ENCODE data around the gene MTERF2. TPM values are rescaled to one million over a fixed set of nuclear protein-coding genes. Genes with fewer than 3 reads are reported as not detected.

The MTERF2 gene
- total RNA-seq, 8 experiments from 2014 or later = 12.2 to 25.3 (median 17.0) TPM

- Histone ChIP-seq H3K4me3 (no peak overlapping the region), H3K4me1 (replicated peaks in 1 of 2) (peaks cover 0 to 5% of the 10 kb centered on the region in 2 donors), H3K27ac (no peak overlapping the region)
- in situ Hi-C loops (cut with MboI; ENCODE audit: low pct_unique_long_range_greater_than_20kb in 2 of 9, low sequenced_read_pairs in 9 of 9, unreplicated experiment in 9 of 9) = no loop called here
- ATAC-seq (replicated peaks in 6 of 8) = no peak
- 38 to 100% (median 71%) methylated on average over 1 of the region's 1 CpG; no CpG with 5 or more reads in 5 of the 10 experiments for WGBS, 10 experiments
Observed at GRCh38 chr12:106982229-106982628, 4.7 kb downstream of the MTERF2 start.

- WGBS, 10 experiments = 67 to 100% (median 94%) methylated on average over 1 to 3 of the region's 3 CpGs; no CpG with 5 or more reads in 5 of the 10 experiments
- no peak overlapping the region for H3K4me3 ChIP-seq
- H3K4me1 ChIP-seq (replicated peaks in 1 of 2) = peaks cover 0 to 5% of the 10 kb centered on the region in 2 donors
- H3K27ac ChIP-seq = no peak overlapping the region
- in situ Hi-C loops (cut with MboI; ENCODE audit: low pct_unique_long_range_greater_than_20kb in 2 of 9, low sequenced_read_pairs in 9 of 9, unreplicated experiment in 9 of 9) = no loop called here
- ATAC-seq (replicated peaks in 6 of 8) = no peak
Observed at GRCh38 chr12:106981788-106982187, 5.2 kb downstream of the MTERF2 start.

- in situ Hi-C loops (cut with MboI; ENCODE audit: low pct_unique_long_range_greater_than_20kb in 2 of 9, low sequenced_read_pairs in 9 of 9, unreplicated experiment in 9 of 9) = no loop called here
- Histone ChIP-seq H3K4me3 (no peak overlapping the region), H3K4me1 (replicated peaks in 1 of 2) (peaks cover 0 to 3% of the 10 kb centered on the region in 2 donors), H3K27ac (no peak overlapping the region)
- 86 to 100% (median 93%) methylated on average over 1 to 4 of the region's 7 CpGs; no CpG with 5 or more reads in 3 of the 10 experiments for WGBS, 10 experiments
- ATAC-seq (replicated peaks in 6 of 8) = peak in 1 of 8 experiments; percentile 20
Observed at GRCh38 chr12:106980944-106981343, 6.0 kb downstream of the MTERF2 start.

GRCh38 chr12:106978035-106978800 is 8.7 kb downstream of the MTERF2 start:
- no peak overlapping the region for H3K4me3 ChIP-seq
- no peaks in the 10 kb centered on the region for H3K4me1 ChIP-seq (replicated peaks in 1 of 2)
- ATAC-seq (replicated peaks in 6 of 8) = peak in 2 of 8 experiments; percentile 7 to 16
- H3K27ac ChIP-seq = no peak overlapping the region
- 23 to 100% (median 91%) methylated on average over 1 to 9 of the region's 9 CpGs for WGBS, 10 experiments
- in situ Hi-C loops (cut with MboI; ENCODE audit: low pct_unique_long_range_greater_than_20kb in 2 of 9, low sequenced_read_pairs in 9 of 9, unreplicated experiment in 9 of 9) = no loop called here

- Histone ChIP-seq H3K4me1 (replicated peaks in 1 of 2) (no peaks in the 10 kb centered on the region), H3K4me3 (no peak overlapping the region), H3K27ac (no peak overlapping the region)
- 60 to 100% (median 94%) methylated on average over 1 of the region's 1 CpG; no CpG with 5 or more reads in 2 of the 10 experiments for WGBS, 10 experiments
- ATAC-seq (replicated peaks in 6 of 8) = no peak
- in situ Hi-C loops (cut with MboI; ENCODE audit: low pct_unique_long_range_greater_than_20kb in 2 of 9, low sequenced_read_pairs in 9 of 9, unreplicated experiment in 9 of 9) = no loop called here
Observed at GRCh38 chr12:106976668-106977067, 10.3 kb downstream of the MTERF2 start.

- in situ Hi-C loops (cut with MboI; ENCODE audit: low pct_unique_long_range_greater_than_20kb in 2 of 9, low sequenced_read_pairs in 9 of 9, unreplicated experiment in 9 of 9) = no loop called here
- Histone ChIP-seq H3K27ac (no peak overlapping the region), H3K4me3 (no peak overlapping the region), H3K4me1 (replicated peaks in 1 of 2) (no peaks in the 10 kb centered on the region)
- ATAC-seq (replicated peaks in 6 of 8) = peak in 3 of 8 experiments; percentile 34 to 73 (median 52)
- WGBS, 10 experiments = 68 to 100% (median 100%) methylated on average over 1 to 3 of the region's 3 CpGs; no CpG with 5 or more reads in 3 of the 10 experiments
Observed at GRCh38 chr12:106975993-106976658, 10.8 kb downstream of the MTERF2 start.

GRCh38 chr12:106975098-106975497 is 11.8 kb downstream of the MTERF2 start:
- WGBS, 10 experiments = 88 to 100% (median 98%) methylated on average over 1 to 7 of the region's 8 CpGs; no CpG with 5 or more reads in 3 of the 10 experiments
- H3K4me1 ChIP-seq (replicated peaks in 1 of 2) = no peaks in the 10 kb centered on the region
- no peak overlapping the region for H3K4me3 ChIP-seq
- ATAC-seq (replicated peaks in 6 of 8) = peak in 2 of 8 experiments; percentile 49 to 50
- in situ Hi-C loops (cut with MboI; ENCODE audit: low pct_unique_long_range_greater_than_20kb in 2 of 9, low sequenced_read_pairs in 9 of 9, unreplicated experiment in 9 of 9) = no loop called here
- H3K27ac ChIP-seq = no peak overlapping the region

GRCh38 chr12:106974511-106974910 is 12.4 kb downstream of the MTERF2 start:
- whole genome bisulfite sequencing, 10 experiments = 64 to 100% (median 86%) methylated on average over 2 to 3 of the region's 3 CpGs; no CpG with 5 or more reads in 2 of the 10 experiments
- in situ Hi-C loops (cut with MboI; ENCODE audit: low pct_unique_long_range_greater_than_20kb in 2 of 9, low sequenced_read_pairs in 9 of 9, unreplicated experiment in 9 of 9) = no loop called here
- Histone ChIP-seq H3K4me1 (replicated peaks in 1 of 2) (no peaks in the 10 kb centered on the region), H3K4me3 (no peak overlapping the region), H3K27ac (no peak overlapping the region)
- peak in 2 of 8 experiments; percentile 33 to 63 for ATAC-seq (replicated peaks in 6 of 8)

- H3K27ac ChIP-seq = no peak overlapping the region
- no peak overlapping the region for H3K4me3 ChIP-seq
- H3K4me1 ChIP-seq (replicated peaks in 1 of 2) = no peaks in the 10 kb centered on the region
- in situ Hi-C loops (cut with MboI; ENCODE audit: low pct_unique_long_range_greater_than_20kb in 2 of 9, low sequenced_read_pairs in 9 of 9, unreplicated experiment in 9 of 9) = no loop called here
- no peak for ATAC-seq (replicated peaks in 6 of 8)
Observed at GRCh38 chr12:106973545-106973944, 13.4 kb downstream of the MTERF2 start.

- Histone ChIP-seq H3K4me3 (no peak overlapping the region), H3K27ac (no peak overlapping the region), H3K4me1 (replicated peaks in 1 of 2) (no peaks in the 10 kb centered on the region)
- 90 to 100% (median 98%) methylated on average over 1 to 2 of the region's 2 CpGs; no CpG with 5 or more reads in 2 of the 10 experiments for WGBS, 10 experiments
- ATAC-seq (replicated peaks in 6 of 8) = no peak
- in situ Hi-C loops (cut with MboI; ENCODE audit: low pct_unique_long_range_greater_than_20kb in 2 of 9, low sequenced_read_pairs in 9 of 9, unreplicated experiment in 9 of 9) = no loop called here
Observed at GRCh38 chr12:106971065-106971464, 15.9 kb downstream of the MTERF2 start.

GRCh38 chr12:106964526-106964925 is 22.4 kb downstream of the MTERF2 start:
- no peaks in the 10 kb centered on the region for H3K4me1 ChIP-seq (replicated peaks in 1 of 2)
- H3K4me3 ChIP-seq = no peak overlapping the region
- no peak for ATAC-seq (replicated peaks in 6 of 8)
- H3K27ac ChIP-seq = no peak overlapping the region
- 33 to 100% (median 83%) methylated on average over 1 to 2 of the region's 2 CpGs; no CpG with 5 or more reads in 1 of the 10 experiments for WGBS, 10 experiments
- in situ Hi-C loops (cut with MboI; ENCODE audit: low pct_unique_long_range_greater_than_20kb in 2 of 9, low sequenced_read_pairs in 9 of 9, unreplicated experiment in 9 of 9) = no loop called here

- in situ Hi-C loops (cut with MboI; ENCODE audit: low pct_unique_long_range_greater_than_20kb in 2 of 9, low sequenced_read_pairs in 9 of 9, unreplicated experiment in 9 of 9) = no loop called here
- no peaks in the 10 kb centered on the region for H3K4me1 ChIP-seq (replicated peaks in 1 of 2)
- 0 to 100% (median 93%) methylated on average over 1 to 3 of the region's 3 CpGs; no CpG with 5 or more reads in 1 of the 10 experiments for WGBS, 10 experiments
- H3K4me3 ChIP-seq = no peak overlapping the region
- ATAC-seq (replicated peaks in 6 of 8) = peak in 1 of 8 experiments; percentile 85
- H3K27ac ChIP-seq = no peak overlapping the region
Observed at GRCh38 chr12:106962286-106962685, 24.7 kb downstream of the MTERF2 start.

GRCh38 chr12:106960443-106960842 is 26.5 kb downstream of the MTERF2 start:
- no peak for ATAC-seq (replicated peaks in 6 of 8)
- H3K27ac ChIP-seq = no peak overlapping the region
- H3K4me3 ChIP-seq = no peak overlapping the region
- no peaks in the 10 kb centered on the region for H3K4me1 ChIP-seq (replicated peaks in 1 of 2)
- 34 to 100% (median 100%) methylated on average over 1 to 3 of the region's 3 CpGs; no CpG with 5 or more reads in 2 of the 10 experiments for WGBS, 10 experiments
- in situ Hi-C loops (cut with MboI; ENCODE audit: low pct_unique_long_range_greater_than_20kb in 2 of 9, low sequenced_read_pairs in 9 of 9, unreplicated experiment in 9 of 9) = no loop called here

Measured in motor neuron (in vitro differentiated cells).